Right ventricle myocardium superior (tissue), 1 donor: Measurements from ENCODE around the gene HARS1. TPM values are rescaled to one million over a fixed set of nuclear protein-coding genes. Genes with fewer than 3 reads are reported as not detected.

Experiments used
- microRNA-seq: library from miRNA; unstranded; fragments of <30 nt; microRNA quantifications from one replicate; pipeline ENCODE4 v1.2.0, GENCODE V29; 2020
- total RNA-seq: library from RNA; stranded (reverse); fragmentation: NEBNext Ultra II Directional; extraction: Animal tissue kit (Norgen Biotek cat#: 25700); gene quantifications from one replicate; pipeline ENCODE4 v1.2.1, GENCODE V29; 2021
- donor health status: DM: no; HTN: yes; CAD: no; lungs with severe emphysema.

Gene HARS1
- total RNA-seq, 1 donor from 2014 or later: 33.4 TPM

Small RNA genes lying within 50 kb of the gene (microRNA-seq; reads per million reads assigned to microRNA genes)
- 1.3 reads per million for gene MIR3655

Other genes starting within 250 kb of the HARS1 start
- gene EIF4EBP3, start 143.7 kb downstream of the HARS1 start, total RNA-seq: 12.0 TPM
- 23.1 TPM for gene SRA1, start 133.9 kb downstream of the HARS1 start, total RNA-seq
- 10.2 TPM for gene APBB3, start 126.8 kb downstream of the HARS1 start, total RNA-seq
- gene SLC35A4, start 126.5 kb downstream of the HARS1 start, total RNA-seq: 81.4 TPM
- 37.7 TPM for gene CD14, start 58.2 kb downstream of the HARS1 start, total RNA-seq
- gene TMCO6, start 51.9 kb downstream of the HARS1 start, total RNA-seq: 4.0 TPM
- 155 TPM for gene NDUFA2, start 43.7 kb downstream of the HARS1 start, total RNA-seq
- 59.9 TPM for gene IK, start 43.5 kb downstream of the HARS1 start, total RNA-seq
- gene WDR55, start 26.5 kb downstream of the HARS1 start, total RNA-seq: 11.2 TPM
- 0.40 TPM for gene DND1, start 17.8 kb downstream of the HARS1 start, total RNA-seq
- 25.2 TPM for gene HARS2, start 85 bp upstream of the HARS1 start, total RNA-seq
- 29.6 TPM for gene ZMAT2, start 9.1 kb upstream of the HARS1 start, total RNA-seq
- gene PCDHA1, start 94.8 kb upstream of the HARS1 start, total RNA-seq: not detected
- not detected for gene PCDHA2, start 103.5 kb upstream of the HARS1 start, total RNA-seq
- gene PCDHA3, start 109.7 kb upstream of the HARS1 start, total RNA-seq: not detected
- gene PCDHA4, start 115.7 kb upstream of the HARS1 start, total RNA-seq: not detected
- not detected for gene PCDHA5, start 130.2 kb upstream of the HARS1 start, total RNA-seq
- gene PCDHA6, start 136.6 kb upstream of the HARS1 start, total RNA-seq: not detected
- gene PCDHA7, start 142.9 kb upstream of the HARS1 start, total RNA-seq: not detected
- not detected for gene PCDHA8, start 149.8 kb upstream of the HARS1 start, total RNA-seq
- gene PCDHA9, start 157.0 kb upstream of the HARS1 start, total RNA-seq: not detected
- gene PCDHA10, start 164.5 kb upstream of the HARS1 start, total RNA-seq: 0.05 TPM
- gene PCDHA11, start 177.6 kb upstream of the HARS1 start, total RNA-seq: not detected
- not detected for gene PCDHA12, start 183.9 kb upstream of the HARS1 start, total RNA-seq
- gene PCDHA13, start 190.8 kb upstream of the HARS1 start, total RNA-seq: not detected
- 0.13 TPM for gene PCDHAC1, start 234.9 kb upstream of the HARS1 start, total RNA-seq